Mucosa of descending colon (tissue), 3 donors: ENCODE data around the gene TSN. TPM values are rescaled to one million over a fixed set of nuclear protein-coding genes. Genes with fewer than 3 reads are reported as not detected.

Experiments used
- ATAC-seq: fragments of 200-7000 bp; cut with Tn5 transposase; one replicate; pipeline ENCODE4 v1.9.1; 2020; ENCODE audit warnings: mild to moderate bottlenecking, moderate library complexity
- DNase-seq, 3 donors: peaks; one replicate each; pipeline ENCODE4 v3.0.0-alpha.2; 2020
- H3K36me3 ChIP-seq: fragments of 200-600 bp; one replicate; pipeline ENCODE4 v1.8.0; 2021; ENCODE audit warnings: low read depth, mild to moderate bottlenecking
- H3K4me1 ChIP-seq: fragments of 200-600 bp; one replicate; pipeline ENCODE4 v1.8.0; 2021; ENCODE audit warnings: low read depth, mild to moderate bottlenecking
- H3K4me3 ChIP-seq: fragments of 200-600 bp; one replicate; pipeline ENCODE4 v1.8.0; 2021; ENCODE audit warnings: mild to moderate bottlenecking
- H3K9me3 ChIP-seq: fragments of 200-600 bp; one replicate; pipeline ENCODE4 v1.8.0; 2021; ENCODE audit warnings: mild to moderate bottlenecking
- intact Hi-C, 2 donors: fragments of 100-400 bp; cut with DNase I in 1 of 2; cut with micrococcal nuclease in 1 of 2; formaldehyde crosslinking; loops; one replicate each; pipeline versions ENCODE4 v1.11.0 to v1.11.1; 2022; cut with DNase I, micrococcal nuclease
- long read RNA-seq, 2 donors: library from polyadenylated mRNA; unstranded; transcript quantifications; one replicate each; pipeline ENCODE4 v2.0.0, GENCODE V29; 2019 to 2021
- total RNA-seq, 3 donors: library from RNA; stranded (reverse); fragmentation: NEBNext Ultra II Directional in 2 of 3; extraction: Animal tissue kit (Norgen Biotek cat#: 25700) in 2 of 3; gene quantifications; one replicate each; pipeline versions ENCODE4 v1.2.1 to v1.2.4, GENCODE V29; 2021 to 2023
- TF ChIP-seq, protein P1 (sequence below): fragments of 200-600 bp; IDR thresholded peaks from one replicate; pipeline ENCODE4 v1.8.0; 2022; ENCODE audit warnings: antibody characterized with exemption, mild to moderate bottlenecking
- donor health status: DM: no; HTN: no; CAD: no; lungs with moderate emphysema.
- donor health status: DM: no; HTN: no; CAD: no.
- donor health status: DM: no; HTN: yes; CAD: no.

TSN gene
- total RNA-seq = 10 to 100 TPM; 45.9 to 52.4 (median 47.3) TPM
- long read RNA-seq, donor 1, transcript TSN-201 (6 exons, 3,420 nt) = major isoform, 102 of 111 reads
- long read RNA-seq, donor 1, partial matches to known transcripts = 0 of 111 reads
- long read RNA-seq, donor 1, other reads (novel, unspliced or antisense) = 4 of 111 reads
- long read RNA-seq, donor 2, transcript TSN-201 (6 exons, 3,420 nt) = major isoform, 54 of 59 reads
- long read RNA-seq, donor 2, partial matches to known transcripts = 3 of 59 reads
- long read RNA-seq, donor 2, other reads (novel, unspliced or antisense) = 2 of 59 reads

DNA sequence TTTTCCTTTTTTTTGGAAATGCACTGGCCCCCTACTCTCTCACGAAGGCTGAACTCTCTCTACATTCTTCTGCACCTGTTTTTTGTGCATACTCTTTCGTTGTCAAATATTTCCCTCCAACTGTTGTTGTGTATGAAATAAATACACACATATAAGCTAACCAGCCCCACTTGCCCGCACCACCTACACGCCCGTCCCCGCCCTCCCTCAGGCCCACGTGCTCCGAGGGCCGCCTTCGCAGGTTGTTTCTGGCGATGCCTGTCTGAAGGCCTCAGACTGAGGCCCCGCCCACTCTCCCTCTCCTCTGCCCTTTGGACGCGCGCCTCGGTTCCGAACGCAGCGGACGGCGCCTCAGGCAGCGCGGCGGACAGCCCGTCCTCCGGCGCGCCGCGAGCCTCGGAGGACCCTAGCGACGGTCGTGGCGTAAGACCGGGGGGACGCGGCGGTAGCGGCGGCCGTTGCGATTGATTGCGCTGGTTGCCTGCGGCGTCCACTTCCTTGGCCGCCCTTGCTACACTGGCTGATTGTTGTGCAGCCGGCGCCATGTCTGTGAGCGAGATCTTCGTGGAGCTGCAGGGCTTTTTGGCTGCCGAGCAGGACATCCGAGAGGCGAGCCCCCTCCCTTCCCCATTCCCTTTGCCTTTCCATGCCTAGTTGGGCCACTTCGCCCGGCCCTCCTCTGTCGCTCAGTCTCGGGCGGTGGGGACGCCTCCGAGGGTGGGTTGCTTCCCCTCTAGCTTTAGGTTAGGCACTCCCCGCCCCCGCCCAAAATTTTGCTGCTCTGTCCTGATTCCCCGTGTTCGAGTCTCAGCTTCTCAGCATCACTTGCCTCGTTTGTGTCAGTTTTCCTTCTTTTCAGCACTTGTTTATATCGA lies at the start of gene TSN:
Gene TSN (plus strand): TSS at position 415 of the 875 bp plus-strand sequence. CDS start 129 bp downstream, at position 544.
- TF ChIP-seq, protein P1, sequence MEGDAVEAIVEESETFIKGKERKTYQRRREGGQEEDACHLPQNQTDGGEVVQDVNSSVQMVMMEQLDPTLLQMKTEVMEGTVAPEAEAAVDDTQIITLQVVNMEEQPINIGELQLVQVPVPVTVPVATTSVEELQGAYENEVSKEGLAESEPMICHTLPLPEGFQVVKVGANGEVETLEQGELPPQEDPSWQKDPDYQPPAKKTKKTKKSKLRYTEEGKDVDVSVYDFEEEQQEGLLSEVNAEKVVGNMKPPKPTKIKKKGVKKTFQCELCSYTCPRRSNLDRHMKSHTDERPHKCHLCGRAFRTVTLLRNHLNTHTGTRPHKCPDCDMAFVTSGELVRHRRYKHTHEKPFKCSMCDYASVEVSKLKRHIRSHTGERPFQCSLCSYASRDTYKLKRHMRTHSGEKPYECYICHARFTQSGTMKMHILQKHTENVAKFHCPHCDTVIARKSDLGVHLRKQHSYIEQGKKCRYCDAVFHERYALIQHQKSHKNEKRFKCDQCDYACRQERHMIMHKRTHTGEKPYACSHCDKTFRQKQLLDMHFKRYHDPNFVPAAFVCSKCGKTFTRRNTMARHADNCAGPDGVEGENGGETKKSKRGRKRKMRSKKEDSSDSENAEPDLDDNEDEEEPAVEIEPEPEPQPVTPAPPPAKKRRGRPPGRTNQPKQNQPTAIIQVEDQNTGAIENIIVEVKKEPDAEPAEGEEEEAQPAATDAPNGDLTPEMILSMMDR = no peak
- intact Hi-C loops = no loop called here
- Histone ChIP-seq H3K4me1 (peaks cover 16% of the 10 kb centered on the region), H3K36me3 (no peaks in the 10 kb centered on the region), H3K9me3 (no peaks in the 10 kb centered on the region), H3K4me3 (peak within 1 kb of the TSS; percentile 75)
- peak; percentile 100 for ATAC-seq
- DNase-seq = peak; percentile 98 to 99 (median 99)

DNA sequence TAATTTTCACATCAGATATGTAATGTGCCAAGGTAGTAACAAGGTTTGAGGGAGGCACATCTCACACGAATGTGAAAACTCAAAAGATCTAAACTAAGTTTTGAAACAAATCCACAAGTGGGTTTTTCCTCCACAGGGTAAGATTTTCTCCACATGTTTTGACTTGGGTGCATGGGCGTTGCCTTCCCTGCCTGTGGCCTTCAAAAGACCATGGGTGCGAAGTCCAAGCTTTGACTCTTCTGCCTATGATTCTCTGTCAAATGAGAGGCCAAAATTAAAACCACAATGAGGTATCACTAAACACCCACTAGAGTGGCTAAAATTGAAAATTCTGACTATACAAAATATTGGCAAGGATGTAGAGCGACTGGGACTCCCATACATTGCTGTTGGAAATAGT lies 49.5 kb upstream of the TSN start:
- ATAC-seq (no peak), DNase-seq (no peak)
- H3K4me1 ChIP-seq = peaks cover 8% of the 10 kb centered on the region
- TF ChIP-seq, protein P1 = no peak
- H3K4me3 ChIP-seq = no peak overlapping the region
- no peaks in the 10 kb centered on the region for H3K36me3 ChIP-seq
- H3K9me3 ChIP-seq = no peaks in the 10 kb centered on the region
- intact Hi-C loops = no loop called here

DNA sequence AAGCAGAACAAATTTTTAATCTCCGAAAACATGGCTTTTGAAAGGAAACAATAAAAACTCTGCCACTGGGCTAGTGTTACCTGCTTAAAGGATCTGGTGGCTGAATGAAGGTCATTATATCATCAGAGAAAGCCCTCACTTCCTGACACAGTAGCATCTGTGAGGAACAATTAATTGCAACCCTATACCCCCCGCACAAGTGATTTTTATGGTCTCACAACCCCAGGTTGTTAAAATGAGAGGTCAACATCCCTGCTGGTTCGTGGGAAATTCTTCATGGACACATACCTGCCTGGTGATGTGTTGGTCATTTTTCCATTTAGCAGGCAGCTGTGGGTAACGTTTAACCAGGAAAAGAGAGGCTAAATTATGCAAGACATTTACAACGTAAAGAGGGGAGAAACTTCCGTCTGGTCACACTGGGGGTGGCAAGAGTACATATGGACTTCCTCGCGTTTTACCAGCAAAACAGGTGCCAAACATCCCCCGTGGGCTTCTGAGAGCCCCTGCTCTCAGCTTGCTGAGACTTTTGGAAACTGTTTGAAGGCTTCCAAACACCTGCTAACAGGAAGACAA lies 48.0 kb upstream of the TSN start:
- peak; percentile 94 for ATAC-seq
- no peak for DNase-seq

DNA sequence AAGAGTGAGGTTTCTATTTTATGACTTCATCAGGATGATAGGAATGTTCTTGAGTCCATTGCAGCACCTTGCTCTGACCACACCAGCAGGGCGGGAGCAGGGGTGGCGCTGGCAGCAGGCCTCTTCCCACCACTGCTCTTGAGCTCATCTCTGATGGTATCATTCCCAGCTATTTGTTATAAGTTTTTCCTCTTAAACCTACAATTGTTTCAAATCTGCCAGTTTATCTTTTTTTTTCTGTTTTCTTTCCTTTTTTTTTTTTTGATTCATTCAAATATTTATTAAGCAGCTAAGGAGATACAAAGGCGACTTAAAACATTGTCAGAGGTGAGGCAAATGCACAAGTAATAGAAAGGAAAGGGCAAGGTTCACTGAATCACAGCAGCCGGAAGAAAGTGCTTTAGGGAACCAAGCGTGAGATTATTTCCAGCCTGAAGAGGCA lies 47.5 kb upstream of the TSN start:
- TF ChIP-seq, protein P1 = no peak
- intact Hi-C loops = no loop called here
- DNase-seq = peak; percentile 61 to 74 (median 72)
- H3K36me3 ChIP-seq = no peaks in the 10 kb centered on the region
- ATAC-seq = peak; percentile 96
- no peak overlapping the region for H3K4me3 ChIP-seq
- no peaks in the 10 kb centered on the region for H3K9me3 ChIP-seq
- H3K4me1 ChIP-seq = peaks cover 8% of the 10 kb centered on the region

More for the DNA sequence above, 48.0 kb upstream of the TSN start:
- H3K4me3 ChIP-seq = no peak overlapping the region
- no peaks in the 10 kb centered on the region for H3K9me3 ChIP-seq
- H3K36me3 ChIP-seq = no peaks in the 10 kb centered on the region
- peaks cover 8% of the 10 kb centered on the region for H3K4me1 ChIP-seq
- intact Hi-C loops = no loop called here
- TF ChIP-seq, protein P1 = no peak

DNA sequence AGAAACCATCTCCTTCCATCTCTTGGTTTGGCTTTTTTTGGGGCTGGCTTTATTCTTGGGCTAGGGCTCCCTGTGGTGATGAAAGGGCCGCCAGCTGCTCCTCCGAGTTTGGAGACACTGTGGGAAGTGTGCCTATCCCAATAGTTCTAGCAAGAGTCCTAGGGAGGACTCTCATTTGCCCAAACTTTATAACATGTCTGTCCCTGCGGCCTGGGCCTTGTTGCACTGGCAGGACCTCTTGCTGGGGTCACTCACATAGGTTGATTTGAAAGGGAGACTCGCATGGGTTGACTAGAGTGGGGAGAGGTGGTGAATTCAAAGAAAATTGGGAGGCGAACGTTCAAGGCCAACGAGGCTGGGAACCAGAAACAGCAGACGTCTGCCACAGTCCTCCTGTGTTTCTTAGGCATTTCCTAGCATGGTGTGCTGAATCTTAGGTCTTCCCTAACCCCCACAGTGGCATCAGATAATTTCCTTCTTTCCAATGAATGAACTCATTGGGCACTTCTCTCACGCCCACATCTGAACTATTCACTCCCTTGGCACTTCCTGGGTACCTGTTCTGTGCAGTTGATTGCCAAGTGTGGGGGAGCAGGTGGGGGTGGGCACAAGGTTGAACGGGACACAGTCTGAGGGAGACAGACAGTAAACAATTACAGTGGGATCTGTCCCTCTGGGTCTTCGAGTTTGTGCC lies 45.5 kb upstream of the TSN start:
- ATAC-seq (no peak), DNase-seq (no peak)
- H3K9me3 ChIP-seq = no peaks in the 10 kb centered on the region
- peaks cover 8% of the 10 kb centered on the region for H3K4me1 ChIP-seq
- intact Hi-C loops = loop anchor here in 1 of 2 donors (10.0 kb wide), 1 partner anchor 305 kb away; no protein-coding TSS in a partner anchor
- TF ChIP-seq, protein P1 = no peak
- no peak overlapping the region for H3K4me3 ChIP-seq
- H3K36me3 ChIP-seq = no peaks in the 10 kb centered on the region
